Tibial nerve (tissue), 4 donors: ENCODE results near the gene THSD7B. TPM values are rescaled to one million over a fixed set of nuclear protein-coding genes. Genes with fewer than 3 reads are reported as not detected.

Experiments used
- DNase-seq, 2 donors: peaks; one replicate each; pipeline ENCODE4 v3.0.0-alpha.2; 2019; ENCODE audit warnings: low spot score in 2 of 2
- H3K27ac ChIP-seq, 4 donors: fragments of 200-600 bp; sonication (generic) in 3 of 4; one replicate each; pipeline ENCODE4 v1.5.1; 2017 to 2019; ENCODE audit warnings: mild to moderate bottlenecking in 1 of 4
- H3K27me3 ChIP-seq, 2 donors: fragments of 200-600 bp; sonication (generic) in 1 of 2; one replicate each; pipeline versions ENCODE4 v1.5.1 to v1.6.0; 2017 to 2019
- H3K36me3 ChIP-seq, 3 donors: fragments of 200-600 bp; sonication (generic); one replicate each; pipeline ENCODE4 v1.5.1; 2018 to 2019
- H3K4me1 ChIP-seq, 4 donors: fragments of 200-600 bp; sonication (generic) in 3 of 4; one replicate each; pipeline ENCODE4 v1.5.1; 2017 to 2019
- H3K4me3 ChIP-seq, 4 donors: fragments of 200-600 bp; sonication (generic) in 3 of 4; one replicate each; pipeline ENCODE4 v1.5.1; 2017 to 2019; ENCODE audit warnings: mild to moderate bottlenecking in 1 of 4, moderate library complexity in 1 of 4
- H3K9me3 ChIP-seq, 4 donors: fragments of 200-600 bp; sonication (generic) in 3 of 4; one replicate each; pipeline ENCODE4 v1.5.1; 2017 to 2019
- EP300 ChIP-seq, 2 donors: sonication (generic); formaldehyde crosslinking; IDR thresholded peaks; one replicate each; pipeline ENCODE4 v1.6.1; 2017; ENCODE audit warnings: antibody characterized with exemption in 2 of 2, mild to moderate bottlenecking in 1 of 2
- POLR2A ChIP-seq, 2 donors: fragments of 450-650 bp; IDR thresholded peaks; one replicate each; pipeline ENCODE4 v1.6.1; 2017; ENCODE audit warnings: antibody characterized with exemption in 2 of 2, mild to moderate bottlenecking in 2 of 2, moderate library complexity in 2 of 2
- WGBS, 2 donors: methylation state at CpG; one replicate each; pipeline ENCODE4 v1.1.5; 2018; 5-methylcytosine and 5-hydroxymethylcytosine counted together
- total RNA-seq, 4 donors: library from RNA; depleted of rRNA; stranded (reverse); fragments of >200 nt; gene quantifications; one replicate each; pipeline ENCODE4 v1.1.0, GENCODE V29; 2016
- TF ChIP-seq, protein P1 (sequence below), 5 experiments: fragments of 200-600 bp in 3 of 5; fragments of 450-650 bp in 2 of 5; sonication (generic) in 3 of 5; IDR thresholded peaks; one replicate each; pipeline ENCODE4 v1.5.1; 2016 to 2019; ENCODE audit warnings: antibody characterized with exemption in 5 of 5, mild to moderate bottlenecking in 3 of 5, moderate library complexity in 2 of 5

THSD7B gene
- total RNA-seq, 4 donors from 2014 or later, result 1.5 to 13.8 (median 6.7) TPM

DNA sequence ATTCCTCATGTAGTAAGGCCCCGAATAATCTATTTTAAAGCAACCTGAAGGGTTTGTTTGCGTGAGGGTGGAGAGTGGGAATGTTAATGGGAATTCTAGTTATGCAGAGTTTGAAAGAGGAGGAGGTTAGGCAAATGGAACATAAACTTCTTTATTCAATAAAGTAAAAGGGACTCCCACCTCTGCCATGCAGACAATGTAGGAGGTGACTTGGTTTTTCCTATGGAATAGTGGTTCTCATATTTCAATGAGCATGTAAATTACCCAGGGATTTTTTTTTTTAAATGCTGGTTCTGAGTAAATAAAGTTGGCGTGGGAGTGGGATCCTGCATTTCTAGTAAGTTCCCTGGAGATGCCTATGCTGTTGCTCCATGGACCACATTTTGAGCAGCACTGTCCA, 367.9 kb downstream of the THSD7B start:
- Histone ChIP-seq H3K27me3 (no peaks in the 10 kb centered on the region), H3K4me3 (no peak overlapping the region), H3K4me1 (no peaks in the 10 kb centered on the region), H3K27ac (no peak overlapping the region), H3K9me3 (no peaks in the 10 kb centered on the region), H3K36me3 (no peaks in the 10 kb centered on the region)
- TF ChIP-seq EP300 (IDR thresholded peaks at IDR 0.05) (no peak), POLR2A (IDR thresholded peaks at IDR 0.05) (no peak)
- TF ChIP-seq, protein P1, sequence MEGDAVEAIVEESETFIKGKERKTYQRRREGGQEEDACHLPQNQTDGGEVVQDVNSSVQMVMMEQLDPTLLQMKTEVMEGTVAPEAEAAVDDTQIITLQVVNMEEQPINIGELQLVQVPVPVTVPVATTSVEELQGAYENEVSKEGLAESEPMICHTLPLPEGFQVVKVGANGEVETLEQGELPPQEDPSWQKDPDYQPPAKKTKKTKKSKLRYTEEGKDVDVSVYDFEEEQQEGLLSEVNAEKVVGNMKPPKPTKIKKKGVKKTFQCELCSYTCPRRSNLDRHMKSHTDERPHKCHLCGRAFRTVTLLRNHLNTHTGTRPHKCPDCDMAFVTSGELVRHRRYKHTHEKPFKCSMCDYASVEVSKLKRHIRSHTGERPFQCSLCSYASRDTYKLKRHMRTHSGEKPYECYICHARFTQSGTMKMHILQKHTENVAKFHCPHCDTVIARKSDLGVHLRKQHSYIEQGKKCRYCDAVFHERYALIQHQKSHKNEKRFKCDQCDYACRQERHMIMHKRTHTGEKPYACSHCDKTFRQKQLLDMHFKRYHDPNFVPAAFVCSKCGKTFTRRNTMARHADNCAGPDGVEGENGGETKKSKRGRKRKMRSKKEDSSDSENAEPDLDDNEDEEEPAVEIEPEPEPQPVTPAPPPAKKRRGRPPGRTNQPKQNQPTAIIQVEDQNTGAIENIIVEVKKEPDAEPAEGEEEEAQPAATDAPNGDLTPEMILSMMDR (IDR thresholded peaks at IDR 0.05), result no peak
- DNase-seq, result no peak
- WGBS, 2 donors, result 69 to 89% methylated on average over 3 of the region's 3 CpGs

DNA sequence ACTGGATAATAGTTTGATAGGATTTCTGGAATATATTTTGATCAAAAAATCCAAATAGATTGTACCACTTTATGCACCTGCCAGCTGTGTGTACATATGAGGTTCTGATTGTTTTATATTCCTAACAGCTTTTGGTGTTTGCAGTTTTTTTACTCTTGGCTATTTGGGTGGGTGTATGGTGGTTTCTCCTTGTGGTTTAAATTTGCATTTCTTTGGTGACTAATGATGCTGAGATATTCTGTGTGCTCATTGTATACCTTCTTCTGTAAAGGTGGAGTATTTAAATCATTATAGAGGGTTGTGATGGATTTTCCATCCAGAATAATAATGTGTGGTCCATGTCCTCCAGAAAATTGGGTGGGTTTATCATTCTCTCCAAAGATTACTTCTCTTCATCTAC, 372.9 kb downstream of the THSD7B start:
- Histone ChIP-seq H3K27ac (no peak overlapping the region), H3K27me3 (no peaks in the 10 kb centered on the region), H3K9me3 (no peaks in the 10 kb centered on the region), H3K4me1 (no peaks in the 10 kb centered on the region), H3K4me3 (no peak overlapping the region), H3K36me3 (no peaks in the 10 kb centered on the region)
- TF ChIP-seq EP300 (IDR thresholded peaks at IDR 0.05) (no peak), POLR2A (IDR thresholded peaks at IDR 0.05) (no peak)
- TF ChIP-seq, protein P1 (IDR thresholded peaks at IDR 0.05), result no peak
- DNase-seq, result no peak

DNA sequence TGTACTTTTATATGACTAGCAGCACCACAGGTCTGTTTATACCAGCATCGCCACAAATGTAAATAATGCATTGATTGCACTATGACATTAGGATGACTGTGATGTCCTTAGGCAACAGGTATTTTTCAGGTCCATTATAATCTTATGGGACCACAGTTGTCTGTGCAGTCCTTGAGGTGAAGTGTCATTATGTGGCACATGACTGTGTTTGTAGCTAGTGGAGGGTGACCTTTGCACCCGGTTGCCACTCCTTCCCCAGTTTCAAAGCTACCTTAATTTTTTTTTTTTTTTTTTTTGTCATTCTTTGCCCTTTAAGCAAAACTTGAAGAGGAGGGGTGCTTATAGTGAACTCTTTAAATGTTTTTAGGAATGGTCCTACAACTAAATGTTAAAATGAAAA, 386.4 kb downstream of the THSD7B start:
- TF ChIP-seq, protein P1 (IDR thresholded peaks at IDR 0.05), result no peak
- TF ChIP-seq POLR2A (IDR thresholded peaks at IDR 0.05) (no peak), EP300 (IDR thresholded peaks at IDR 0.05) (no peak)
- H3K27me3 ChIP-seq, result no peaks in the 10 kb centered on the region
- WGBS, 2 donors, result 86 to 97% methylated on average over 2 of the region's 2 CpGs
- H3K4me1 ChIP-seq, result no peaks in the 10 kb centered on the region
- H3K27ac ChIP-seq, result no peak overlapping the region
- no peaks in the 10 kb centered on the region for H3K9me3 ChIP-seq
- no peak for DNase-seq
- no peak overlapping the region for H3K4me3 ChIP-seq
- no peaks in the 10 kb centered on the region for H3K36me3 ChIP-seq

DNA sequence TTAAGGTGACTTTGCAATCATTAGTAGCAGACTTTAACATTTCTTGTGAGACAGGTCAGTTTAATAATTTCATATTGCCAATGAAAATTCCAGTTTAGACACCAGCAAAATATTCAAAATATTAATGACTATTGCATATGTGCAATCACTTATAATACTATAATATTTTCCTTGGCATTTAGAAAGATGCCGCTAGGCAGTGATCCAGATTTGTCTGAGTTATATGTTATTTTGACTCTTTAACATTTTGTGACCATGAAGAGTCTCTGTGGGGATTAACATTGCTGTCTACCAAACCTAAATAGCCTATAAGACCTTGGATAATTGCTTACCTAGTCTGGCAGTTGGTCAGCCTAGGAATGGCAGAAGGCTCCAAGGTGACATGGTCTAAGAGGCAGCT, 389.6 kb downstream of the THSD7B start:
- H3K27me3 ChIP-seq, result no peaks in the 10 kb centered on the region
- TF ChIP-seq, protein P1 (IDR thresholded peaks at IDR 0.05), result no peak
- no peak for TF ChIP-seq POLR2A (IDR thresholded peaks at IDR 0.05)
- no peak for TF ChIP-seq EP300 (IDR thresholded peaks at IDR 0.05)
- H3K9me3 ChIP-seq, result no peaks in the 10 kb centered on the region
- WGBS, 2 donors, result 68 to 84% methylated on average over 1 of the region's 1 CpG
- no peak overlapping the region for H3K4me3 ChIP-seq
- no peaks in the 10 kb centered on the region for H3K36me3 ChIP-seq
- H3K4me1 ChIP-seq, result no peaks in the 10 kb centered on the region
- no peak for DNase-seq
- H3K27ac ChIP-seq, result no peak overlapping the region

DNA sequence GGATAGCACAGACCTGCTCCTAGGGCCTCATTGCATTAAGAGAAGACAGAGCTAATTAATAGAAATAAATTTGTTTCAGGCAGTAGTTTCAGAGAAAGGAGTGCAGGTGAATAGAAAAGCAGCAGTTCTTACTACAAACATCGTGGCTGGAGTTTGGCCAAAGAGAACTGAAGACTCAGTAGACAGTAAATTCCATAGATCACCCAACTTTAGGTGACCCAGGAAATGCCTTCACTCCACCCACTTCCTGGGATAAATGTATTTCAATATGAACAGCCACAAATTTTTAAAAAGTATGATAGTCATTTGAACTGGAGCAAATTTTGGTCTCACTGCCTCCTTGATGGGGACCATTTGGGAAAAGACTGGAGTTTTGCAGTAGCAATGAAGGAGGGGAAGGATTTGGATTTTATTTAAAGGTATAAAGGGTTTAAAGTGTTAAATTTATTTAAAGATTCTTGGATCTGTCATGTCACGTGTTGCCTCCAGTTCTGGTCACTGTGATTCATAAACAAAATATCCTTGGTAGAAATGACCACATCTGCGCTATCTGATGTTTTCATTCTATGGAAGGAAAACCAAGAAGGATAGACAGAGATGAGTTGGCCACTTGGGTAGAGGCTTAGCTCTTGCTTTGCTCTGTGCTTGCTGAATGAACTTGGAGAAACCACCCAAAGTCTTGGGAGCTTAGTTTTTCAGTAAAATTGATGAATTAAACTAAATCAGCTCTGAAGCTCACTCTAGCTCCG, 390.2 kb downstream of the THSD7B start:
- no peak overlapping the region for H3K27ac ChIP-seq
- no peaks in the 10 kb centered on the region for H3K9me3 ChIP-seq
- H3K27me3 ChIP-seq, result no peaks in the 10 kb centered on the region
- no peaks in the 10 kb centered on the region for H3K4me1 ChIP-seq
- DNase-seq, result no peak
- 77 to 79% methylated on average over 4 of the region's 4 CpGs for WGBS, 2 donors
- TF ChIP-seq EP300 (IDR thresholded peaks at IDR 0.05) (no peak), POLR2A (IDR thresholded peaks at IDR 0.05) (no peak)
- TF ChIP-seq, protein P1 (IDR thresholded peaks at IDR 0.05), result no peak
- H3K36me3 ChIP-seq, result no peaks in the 10 kb centered on the region
- H3K4me3 ChIP-seq, result no peak overlapping the region
